ENCODE results near the gene ZKSCAN2. TPM values are rescaled to one million over a fixed set of nuclear protein-coding genes. Genes with fewer than 3 reads are reported as not detected.

Gene ZKSCAN2
- total and polyA plus RNA-seq, 3 donors from 2014 or later, result 10.3 to 18.8 (median 17.4) TPM

- Histone ChIP-seq H3K4me1 (no peaks in the 10 kb centered on the region), H3K4me3 (no peak overlapping the region), H3K36me3 (ENCODE audit: low read depth, missing control alignments) (no peaks in the 10 kb centered on the region), H3K27ac (no peak overlapping the region), H3K27me3 (no peaks in the 10 kb centered on the region), H3K9me3 (no peaks in the 10 kb centered on the region)
- TF ChIP-seq POLR2A (IDR thresholded peaks at IDR 0.05), result no peak
- TF ChIP-seq, protein P1, sequence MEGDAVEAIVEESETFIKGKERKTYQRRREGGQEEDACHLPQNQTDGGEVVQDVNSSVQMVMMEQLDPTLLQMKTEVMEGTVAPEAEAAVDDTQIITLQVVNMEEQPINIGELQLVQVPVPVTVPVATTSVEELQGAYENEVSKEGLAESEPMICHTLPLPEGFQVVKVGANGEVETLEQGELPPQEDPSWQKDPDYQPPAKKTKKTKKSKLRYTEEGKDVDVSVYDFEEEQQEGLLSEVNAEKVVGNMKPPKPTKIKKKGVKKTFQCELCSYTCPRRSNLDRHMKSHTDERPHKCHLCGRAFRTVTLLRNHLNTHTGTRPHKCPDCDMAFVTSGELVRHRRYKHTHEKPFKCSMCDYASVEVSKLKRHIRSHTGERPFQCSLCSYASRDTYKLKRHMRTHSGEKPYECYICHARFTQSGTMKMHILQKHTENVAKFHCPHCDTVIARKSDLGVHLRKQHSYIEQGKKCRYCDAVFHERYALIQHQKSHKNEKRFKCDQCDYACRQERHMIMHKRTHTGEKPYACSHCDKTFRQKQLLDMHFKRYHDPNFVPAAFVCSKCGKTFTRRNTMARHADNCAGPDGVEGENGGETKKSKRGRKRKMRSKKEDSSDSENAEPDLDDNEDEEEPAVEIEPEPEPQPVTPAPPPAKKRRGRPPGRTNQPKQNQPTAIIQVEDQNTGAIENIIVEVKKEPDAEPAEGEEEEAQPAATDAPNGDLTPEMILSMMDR (IDR thresholded peaks at IDR 0.05), result no peak
- DNase-seq, result no peak
- intact Hi-C loops (cut with DNase I; ENCODE audit: low total_unique reads), result no loop called here
- 90 to 97% methylated on average over 3 of the region's 3 CpGs for WGBS, 2 donors
Measured at GRCh38 chr16:25219070-25219737, 38.4 kb downstream of the ZKSCAN2 start.

DNA sequence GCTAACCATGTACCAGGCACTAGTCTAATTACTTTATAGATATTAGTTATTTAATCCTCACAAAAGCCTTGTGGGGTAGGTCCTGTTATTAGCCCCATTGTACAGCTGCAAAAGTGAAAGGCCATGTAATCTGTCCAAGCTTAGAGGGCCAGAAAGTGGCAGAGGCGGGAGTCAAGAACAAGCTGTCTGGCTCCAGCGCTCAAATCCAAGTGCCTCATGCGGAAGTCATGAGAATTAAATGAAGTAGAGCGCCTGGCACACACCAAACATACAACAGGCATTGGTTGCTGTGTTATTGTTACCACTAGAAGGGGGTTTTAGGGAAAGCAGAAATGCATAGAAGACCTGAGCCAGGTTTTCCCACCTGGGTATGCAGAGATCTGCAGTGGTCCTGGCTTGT, 39.7 kb downstream of the ZKSCAN2 start:
- WGBS, 2 donors, result 96 to 97% methylated on average over 4 of the region's 4 CpGs
- intact Hi-C loops (cut with DNase I; ENCODE audit: low total_unique reads), result no loop called here
- Histone ChIP-seq H3K36me3 (ENCODE audit: low read depth, missing control alignments) (no peaks in the 10 kb centered on the region), H3K9me3 (no peaks in the 10 kb centered on the region), H3K4me1 (no peaks in the 10 kb centered on the region), H3K4me3 (no peak overlapping the region), H3K27ac (no peak overlapping the region), H3K27me3 (no peaks in the 10 kb centered on the region)
- no peak for TF ChIP-seq POLR2A (IDR thresholded peaks at IDR 0.05)
- TF ChIP-seq, protein P1 (IDR thresholded peaks at IDR 0.05), result no peak
- no peak for DNase-seq

DNA sequence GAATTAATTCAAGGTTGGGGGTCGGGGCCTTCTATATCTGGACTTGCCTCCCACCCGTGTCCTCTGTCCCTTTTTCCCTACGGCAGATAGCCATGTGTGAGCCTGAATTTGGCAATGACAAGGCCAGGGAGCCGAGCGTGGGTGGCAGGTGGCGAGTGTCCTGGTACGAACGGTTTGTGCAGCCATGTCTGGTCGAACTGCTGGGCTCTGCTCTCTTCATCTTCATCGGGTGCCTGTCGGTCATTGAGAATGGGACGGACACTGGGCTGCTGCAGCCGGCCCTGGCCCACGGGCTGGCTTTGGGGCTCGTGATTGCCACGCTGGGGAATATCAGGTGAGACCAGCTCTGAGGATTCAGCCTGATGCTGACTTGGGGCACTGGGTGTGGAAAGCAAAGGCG, 40.5 kb downstream of the ZKSCAN2 start:
- Histone ChIP-seq H3K36me3 (ENCODE audit: low read depth, missing control alignments) (no peaks in the 10 kb centered on the region), H3K27ac (no peak overlapping the region), H3K4me3 (no peak overlapping the region), H3K4me1 (no peaks in the 10 kb centered on the region), H3K9me3 (no peaks in the 10 kb centered on the region), H3K27me3 (no peaks in the 10 kb centered on the region)
- TF ChIP-seq, protein P1 (IDR thresholded peaks at IDR 0.05), result no peak
- no peak for TF ChIP-seq POLR2A (IDR thresholded peaks at IDR 0.05)
- no peak for DNase-seq
- intact Hi-C loops (cut with DNase I; ENCODE audit: low total_unique reads), result no loop called here
- 79 to 86% methylated on average over 4 to 17 of the region's 17 CpGs for WGBS, 2 donors

DNA sequence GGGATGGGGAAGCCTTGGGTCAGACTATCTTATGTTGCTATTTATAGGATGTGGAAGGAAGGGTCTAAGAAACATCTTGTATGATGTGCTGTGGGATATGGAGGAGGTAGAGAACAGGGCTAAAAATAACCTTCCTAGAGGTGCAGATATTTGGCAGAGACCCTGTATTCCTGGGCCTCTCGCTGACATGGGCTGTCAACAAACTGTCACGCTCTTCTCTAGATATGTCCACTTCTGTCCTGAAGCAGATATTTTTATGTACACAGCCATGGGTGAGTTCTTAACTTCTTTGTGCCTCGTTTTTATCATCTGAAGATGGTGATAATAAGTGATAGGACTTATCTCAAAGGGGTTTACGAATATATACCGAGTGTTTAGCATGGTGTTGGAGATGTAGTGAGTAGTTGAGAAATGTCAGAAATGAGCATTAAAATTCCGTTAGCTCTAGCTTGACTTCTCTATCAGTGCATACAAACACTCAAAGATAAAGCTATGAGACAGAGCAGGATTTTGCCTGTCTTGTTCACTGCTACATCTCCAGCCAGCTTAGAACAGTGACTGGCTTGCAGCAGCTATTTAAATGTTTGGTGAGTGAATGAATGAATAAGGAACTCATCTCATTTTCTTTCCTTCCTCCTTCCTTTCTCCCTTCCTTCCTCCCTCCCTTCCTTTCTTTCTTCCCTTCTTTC, 43.8 kb downstream of the ZKSCAN2 start:
- Histone ChIP-seq H3K4me1 (no peaks in the 10 kb centered on the region), H3K4me3 (no peak overlapping the region), H3K36me3 (ENCODE audit: low read depth, missing control alignments) (no peaks in the 10 kb centered on the region), H3K27me3 (no peaks in the 10 kb centered on the region), H3K9me3 (no peaks in the 10 kb centered on the region), H3K27ac (no peak overlapping the region)
- intact Hi-C loops (cut with DNase I; ENCODE audit: low total_unique reads), result no loop called here
- TF ChIP-seq POLR2A (IDR thresholded peaks at IDR 0.05), result no peak
- TF ChIP-seq, protein P1 (IDR thresholded peaks at IDR 0.05), result no peak
- no peak for DNase-seq
- WGBS, 2 donors, result 50 to 55% methylated on average over 6 of the region's 6 CpGs

All from testis (tissue), 3 donors.